Pons (tissue), 1 donor: ENCODE results near the gene PGLYRP3.
A peak's percentile ranks its signal among the peaks of the same experiment; 100 is the strongest.

ENCODE experiments used
- DNase-seq: peaks from one replicate; pipeline ENCODE4 v3.0.0-alpha.2; 2016; ENCODE audit warnings: low spot score

Gene PGLYRP3

GRCh38 chr1:153313288-153313687 lies 536 bp upstream of the PGLYRP3 start:
- no peak for DNase-seq

GRCh38 chr1:153310526-153310925 lies 2.2 kb downstream of the PGLYRP3 start:
- DNase-seq = no peak

- no peak for DNase-seq
Measured at GRCh38 chr1:153309441-153309840, 3.3 kb downstream of the PGLYRP3 start.

- no peak for DNase-seq
Measured at GRCh38 chr1:153308540-153308939, 4.2 kb downstream of the PGLYRP3 start.

- no peak for DNase-seq
Measured at GRCh38 chr1:153307221-153307600, 5.5 kb downstream of the PGLYRP3 start.

- DNase-seq = no peak
Measured at GRCh38 chr1:153306303-153307220, 6.2 kb downstream of the PGLYRP3 start.

- DNase-seq = no peak
Measured at GRCh38 chr1:153305682-153306081, 7.1 kb downstream of the PGLYRP3 start.

- DNase-seq = no peak
Measured at GRCh38 chr1:153302308-153302707, 10.4 kb downstream of the PGLYRP3 start.

GRCh38 chr1:153293851-153294250 lies 18.9 kb downstream of the PGLYRP3 start:
- DNase-seq = no peak

- no peak for DNase-seq
Measured at GRCh38 chr1:153293480-153293775, 19.3 kb downstream of the PGLYRP3 start.

- DNase-seq = no peak
Measured at GRCh38 chr1:153292740-153293479, 19.8 kb downstream of the PGLYRP3 start.

- DNase-seq = no peak
Measured at GRCh38 chr1:153292185-153292584, 20.6 kb downstream of the PGLYRP3 start.

GRCh38 chr1:153291514-153291913 lies 21.2 kb downstream of the PGLYRP3 start:
- no peak for DNase-seq

GRCh38 chr1:153288634-153289275 lies 24.0 kb downstream of the PGLYRP3 start:
- DNase-seq = no peak

GRCh38 chr1:153277852-153278251 lies 34.9 kb downstream of the PGLYRP3 start:
- DNase-seq = no peak

GRCh38 chr1:153272186-153272585 lies 40.6 kb downstream of the PGLYRP3 start:
- DNase-seq = no peak

GRCh38 chr1:153271711-153272110 lies 41.0 kb downstream of the PGLYRP3 start:
- no peak for DNase-seq

- DNase-seq = no peak
Measured at GRCh38 chr1:153265457-153265856, 47.3 kb downstream of the PGLYRP3 start.

GRCh38 chr1:153262462-153263157 lies 50.1 kb downstream of the PGLYRP3 start:
- DNase-seq = no peak

GRCh38 chr1:153262070-153262366 lies 50.7 kb downstream of the PGLYRP3 start:
- peak; percentile 9 for DNase-seq

- DNase-seq = no peak
Measured at GRCh38 chr1:153261281-153262069, 51.3 kb downstream of the PGLYRP3 start.
